Right lobe of liver (tissue), 6 donors: ENCODE measurements around the gene TLR9. TPM values are rescaled to one million over a fixed set of nuclear protein-coding genes. Genes with fewer than 3 reads are reported as not detected.

Experiments
- ATAC-seq, 4 donors: fragments of 200-7000 bp; cut with Tn5 transposase; one replicate each; pipeline ENCODE4 v1.9.1; 2020; ENCODE audit warnings: mild to moderate bottlenecking in 4 of 4, moderate library complexity in 4 of 4
- DNase-seq, 3 donors: peaks; one replicate each; pipeline ENCODE4 v3.0.0-alpha.2; 2020
- H3K27ac ChIP-seq, 3 donors: fragments of 200-600 bp; one replicate each; pipeline ENCODE4 v1.8.0; 2022
- H3K27me3 ChIP-seq, 2 donors: fragments of 200-600 bp; one replicate each; pipeline ENCODE4 v1.8.0; 2022
- H3K36me3 ChIP-seq, 4 donors: fragments of 200-600 bp; sonication (generic) in 1 of 4; one replicate each; pipeline versions ENCODE4 v1.5.1 to v1.8.0; 2017 to 2022; ENCODE audit warnings: control low read depth in 1 of 4
- H3K4me1 ChIP-seq, 4 donors: fragments of 200-600 bp; sonication (generic) in 1 of 4; one replicate each; pipeline versions ENCODE4 v1.5.1 to v1.8.0; 2017 to 2022; ENCODE audit warnings: control low read depth in 1 of 4
- H3K4me3 ChIP-seq, 3 donors: fragments of 200-600 bp; one replicate each; pipeline ENCODE4 v1.8.0; 2022
- H3K9me3 ChIP-seq, 4 donors: fragments of 200-600 bp; sonication (generic) in 1 of 4; one replicate each; pipeline versions ENCODE4 v1.5.1 to v1.8.0; 2017 to 2022; ENCODE audit warnings: control low read depth in 1 of 4
- CTCF ChIP-seq, 4 donors: fragments of 200-600 bp in 3 of 4; fragments of 450-650 bp in 1 of 4; IDR thresholded peaks; one replicate each; pipeline versions ENCODE4 v1.5.1 to v1.8.0; 2016 to 2022; ENCODE audit warnings: antibody characterized with exemption in 4 of 4, mild to moderate bottlenecking in 2 of 4
- POLR2A ChIP-seq: fragments of 450-650 bp; IDR thresholded peaks from one replicate; pipeline ENCODE4 v1.6.1; 2017; ENCODE audit warnings: antibody characterized with exemption, mild to moderate bottlenecking
- WGBS: methylation state at CpG from one replicate; pipeline ENCODE4 v1.1.6; 2018; ENCODE audit warnings: low coverage, low lambda C conversion rate; ENCODE audit not compliant: insufficient coverage; ENCODE audit errors: missing lambda C conversion rate; 5-methylcytosine and 5-hydroxymethylcytosine counted together
- intact Hi-C, 2 donors: fragments of 100-400 bp; cut with DNase I; formaldehyde crosslinking; loops; one replicate each; pipeline versions ENCODE4 v1.11.2 to v1.14.1; 2022
- total RNA-seq, 6 experiments: library from RNA; depleted of rRNA in 2 of 6; stranded (reverse); fragments of >200 nt in 2 of 6; fragmentation: NEBNext Ultra II Directional in 3 of 6; extraction: Animal tissue kit (Norgen Biotek cat#: 25700) in 3 of 6; gene quantifications; one replicate each; pipeline versions ENCODE4 v1.1.0 to v1.2.4, GENCODE V29; 2016 to 2023
- donor health status: DM: no; HTN: yes; CAD: no.
- donor health status: DM: no; HTN: no; CAD: no.
- donor health status: DM: no; HTN: no; CAD: no.
- donor health status: DM: no; HTN: yes; CAD: no.
- donor health status: DM: no; HTN: yes; CAD: no.

TLR9 gene
- total RNA-seq, 6 experiments from 2014 or later: 0.12 to 0.59 (median 0.24) TPM; not detected in 2

DNA sequence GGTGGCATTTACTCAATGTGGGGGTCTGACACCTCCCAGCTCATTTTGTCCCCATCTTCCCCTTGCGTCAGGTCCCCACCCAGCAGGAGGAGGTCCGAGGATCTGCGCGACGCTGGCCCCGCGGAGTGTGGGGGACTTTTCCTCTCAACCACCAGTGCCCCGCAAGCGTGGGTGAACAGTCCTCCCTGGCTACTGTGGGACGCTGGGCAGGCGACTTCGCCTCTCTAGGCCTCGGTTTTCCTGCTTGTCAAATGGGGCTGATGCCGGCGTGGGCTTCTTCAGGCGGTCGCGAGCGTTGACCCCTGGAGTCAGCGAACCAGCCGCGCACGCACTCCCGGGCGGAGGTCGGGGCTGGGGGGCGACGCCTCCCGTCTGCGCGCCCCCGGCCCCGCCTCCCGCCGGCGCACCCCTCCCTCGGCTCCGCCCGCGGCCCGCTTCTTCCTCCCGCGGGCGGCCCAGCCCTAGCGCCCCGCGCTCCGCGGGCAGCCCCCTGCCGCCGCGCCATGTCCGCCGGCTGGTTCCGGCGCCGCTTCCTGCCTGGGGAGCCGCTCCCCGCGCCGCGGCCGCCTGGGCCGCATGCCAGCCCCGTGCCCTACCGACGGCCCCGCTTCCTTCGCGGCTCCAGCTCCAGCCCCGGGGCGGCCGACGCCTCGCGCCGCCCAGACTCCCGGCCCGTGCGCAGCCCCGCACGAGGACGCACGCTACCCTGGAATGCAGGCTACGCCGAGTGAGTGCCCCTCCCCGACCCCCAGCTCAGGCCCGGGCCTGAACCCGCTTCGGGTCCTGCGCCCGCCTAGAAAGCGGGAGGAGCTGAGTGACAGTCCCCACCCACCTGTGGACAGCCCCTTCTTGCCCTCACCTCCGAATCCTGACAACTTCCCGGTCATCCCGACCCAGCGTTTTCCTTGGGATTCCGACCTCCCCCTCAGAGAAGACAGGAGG, 20.1 kb upstream of the TLR9 start, which contains the start of gene PPM1M:
Gene PPM1M (plus strand): TSS at position 438 of the 942 bp plus-strand sequence. CDS start 66 bp downstream, at position 504.
- Histone ChIP-seq H3K4me3 (peak within 1 kb of the TSS; percentile 46 to 60 (median 48)), H3K27me3 (no peaks in the 10 kb centered on the region), H3K36me3 (no peaks in the 10 kb centered on the region), H3K27ac (peak within 1 kb of the TSS; percentile 56 to 79 (median 72)), H3K4me1 (peaks cover 0 to 16% (median 4%) of the 10 kb centered on the region in 4 donors), H3K9me3 (no peaks in the 10 kb centered on the region)
- intact Hi-C loops: no loop called here
- ATAC-seq (peak; percentile 36 to 57 (median 52)), DNase-seq (peak; percentile 62 to 68 (median 67))
- TF ChIP-seq POLR2A (peak; percentile 26), CTCF (IDR thresholded peaks at IDR 0.05) (no peak)
- WGBS: 0% methylated on average over 4 of the region's 98 CpGs

- Histone ChIP-seq H3K36me3 (no peaks in the 10 kb centered on the region), H3K4me1 (peaks cover 0 to 26% (median 7%) of the 10 kb centered on the region in 4 donors), H3K9me3 (no peaks in the 10 kb centered on the region), H3K27ac (peak overlapping the region in 2 of 3 donors; percentile 34 to 72), H3K4me3 (no peak overlapping the region), H3K27me3 (no peaks in the 10 kb centered on the region)
- DNase-seq (peak in 1 of 3 donors; percentile 58), ATAC-seq (peak in 3 of 4 donors; percentile 6 to 14 (median 6))
- no peak for TF ChIP-seq POLR2A
- 68% methylated on average over 7 of the region's 9 CpGs for WGBS
- intact Hi-C loops: no loop called here
Observed at GRCh38 chr3:52243791-52244628, 18.6 kb upstream of the TLR9 start.

DNA sequence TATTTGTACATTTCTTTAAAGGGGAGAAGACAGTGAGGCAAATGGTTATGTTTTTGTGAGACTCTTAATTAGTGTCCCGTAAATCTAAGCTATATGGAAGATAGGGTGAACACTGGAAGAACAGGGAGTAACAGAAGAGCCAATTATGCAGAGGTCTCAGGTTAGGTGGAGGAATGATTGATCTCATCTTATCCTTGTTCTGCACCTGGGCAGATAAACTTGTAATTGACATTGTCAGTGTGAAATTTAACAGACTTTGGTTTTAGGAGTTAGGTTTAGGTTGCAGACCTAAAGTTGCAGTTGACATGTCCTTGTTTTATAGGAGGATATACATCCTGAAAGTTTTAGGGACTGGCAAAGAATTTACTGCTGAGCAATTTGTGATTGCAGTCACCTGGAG, 16.6 kb upstream of the TLR9 start:
- ATAC-seq: no peak
- H3K27ac ChIP-seq: no peak overlapping the region
- no peak overlapping the region for H3K4me3 ChIP-seq
- WGBS: 75% methylated on average over 1 of the region's 1 CpG
- intact Hi-C loops: no loop called here
- TF ChIP-seq POLR2A (no peak), CTCF (IDR thresholded peaks at IDR 0.05) (no peak)
- H3K4me1 ChIP-seq: peaks cover 0 to 38% (median 16%) of the 10 kb centered on the region in 4 donors
- DNase-seq: no peak
- H3K27me3 ChIP-seq: no peaks in the 10 kb centered on the region
- no peaks in the 10 kb centered on the region for H3K9me3 ChIP-seq
- H3K36me3 ChIP-seq: no peaks in the 10 kb centered on the region

DNA sequence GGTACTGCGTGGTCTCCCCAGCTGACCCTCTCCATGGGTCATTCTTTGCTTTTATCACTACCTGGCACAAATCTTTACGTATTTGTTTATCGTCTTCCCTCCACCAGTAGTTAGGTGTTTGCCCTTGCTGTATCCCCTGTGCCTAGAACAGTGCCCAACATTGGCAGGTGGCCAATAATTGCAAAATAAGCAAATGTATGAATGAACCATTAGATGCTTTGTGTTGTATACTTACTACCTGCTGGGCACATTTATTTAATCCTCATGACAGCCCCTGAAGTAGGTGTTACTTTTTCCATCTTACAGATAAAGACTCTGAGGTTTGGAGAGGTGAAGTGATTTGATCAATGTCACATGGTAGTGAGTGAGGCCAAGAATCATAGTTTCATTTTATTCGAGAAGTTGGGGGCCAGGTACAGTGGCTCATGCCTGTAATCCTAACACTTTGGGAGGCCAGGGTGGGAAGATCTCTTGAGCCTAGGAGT, 15.5 kb upstream of the TLR9 start:
- H3K9me3 ChIP-seq: no peaks in the 10 kb centered on the region
- WGBS: 61% methylated on average over 4 of the region's 4 CpGs
- ATAC-seq (no peak), DNase-seq (no peak)
- H3K27ac ChIP-seq: no peak overlapping the region
- TF ChIP-seq POLR2A (no peak), CTCF (IDR thresholded peaks at IDR 0.05) (no peak)
- H3K4me1 ChIP-seq: peaks cover 0 to 36% (median 16%) of the 10 kb centered on the region in 4 donors
- intact Hi-C loops: no loop called here
- H3K27me3 ChIP-seq: no peaks in the 10 kb centered on the region
- no peaks in the 10 kb centered on the region for H3K36me3 ChIP-seq
- no peak overlapping the region for H3K4me3 ChIP-seq
